Central memory CD8-positive, alpha-beta T cell (primary cell): ENCODE results near the gene MAPK8.
A peak's percentile ranks its signal among the peaks of the same experiment; 100 is the strongest.
"Not testable (repeated sequence)": the region's sequence is repeated elsewhere in the genome, so short reads cannot be mapped to it uniquely, and the experiment has no call there.

Experiments
- ATAC-seq: fragments of 150-1000 bp; cut with Tn5 transposase; replicated peaks from 2 replicates; pipeline ENCODE4 v1.10.0; 2022; ENCODE audit warnings: mild to moderate bottlenecking, moderate FRiP score, moderate number of reproducible peaks; ENCODE audit not compliant: poor library complexity, severe bottlenecking; ENCODE audit errors: extremely low read depth
- DNase-seq, 2 donors: peaks; one replicate each; pipeline ENCODE4 v3.0.0; 2021; ENCODE audit warnings: low spot score in 2 of 2
- H3K27ac Mint-ChIP-seq: one replicate; pipeline ENCODE4 v1.8.0; 2022; ENCODE audit warnings: low read depth, mild to moderate bottlenecking, moderate library complexity, mixed read lengths
- H3K27me3 Mint-ChIP-seq: one replicate; pipeline ENCODE4 v1.8.0; 2022; ENCODE audit warnings: mixed read lengths
- H3K36me3 Mint-ChIP-seq: one replicate; pipeline ENCODE4 v1.8.0; 2022; ENCODE audit warnings: mild to moderate bottlenecking, moderate library complexity, mixed read lengths; ENCODE audit not compliant: insufficient read depth
- H3K4me1 Mint-ChIP-seq: one replicate; pipeline ENCODE4 v1.8.0; 2022; ENCODE audit warnings: mixed read lengths
- H3K4me3 Mint-ChIP-seq: one replicate; pipeline ENCODE4 v1.8.0; 2022; ENCODE audit warnings: mild to moderate bottlenecking, moderate library complexity, mixed read lengths
- H3K9me3 Mint-ChIP-seq: one replicate; pipeline ENCODE4 v1.8.0; 2022; ENCODE audit warnings: mixed read lengths

The MAPK8 gene

GRCh38 chr10:48306265-48306869 is at the start of gene MAPK8:
TSS of gene MAPK8 (plus strand) at chr10:48306677. CDS start at chr10:48401661, 94,984 bp downstream.
- Mint-ChIP-seq H3K36me3 (peaks cover 5% of the 10 kb centered on the region), H3K27me3 (no peaks in the 10 kb centered on the region), H3K9me3 (no peaks in the 10 kb centered on the region), H3K27ac (peak within 1 kb of the TSS; percentile 63), H3K4me1 (peaks cover 18% of the 10 kb centered on the region), H3K4me3 (peak within 1 kb of the TSS; percentile 73)
- DNase-seq (peak; percentile 87 to 92), ATAC-seq (peak; percentile 87)

DNA sequence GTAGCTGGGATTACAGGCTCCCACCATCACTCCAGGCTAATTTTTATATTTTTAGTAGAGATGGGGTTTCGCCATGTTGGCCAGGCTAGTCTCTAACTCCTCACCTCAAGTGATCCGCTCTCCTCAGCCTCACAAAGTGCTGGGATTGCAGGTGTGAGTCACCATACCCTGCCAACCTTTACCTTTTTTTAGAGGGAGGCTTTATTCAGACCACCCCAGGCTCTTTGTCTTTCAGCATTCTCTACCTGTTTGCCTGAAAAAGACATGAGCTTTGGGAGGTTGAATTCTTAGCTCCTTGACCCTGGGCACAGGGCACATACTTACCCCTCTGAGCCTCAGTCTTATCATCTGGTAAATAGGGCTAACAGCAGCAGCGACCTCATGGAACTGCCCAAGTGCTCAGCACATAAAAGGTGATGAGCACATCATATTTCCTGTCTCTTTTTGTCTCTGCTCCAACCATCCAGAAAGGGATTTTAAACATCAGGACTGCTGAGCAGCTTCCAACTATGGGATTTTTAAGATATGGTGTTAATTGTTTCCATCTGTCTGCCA is 49.0 kb upstream of the MAPK8 start:
- Mint-ChIP-seq H3K27ac (no peak overlapping the region), H3K27me3 (peaks cover 73% of the 10 kb centered on the region), H3K4me1 (no peaks in the 10 kb centered on the region), H3K4me3 (no peak overlapping the region), H3K9me3 (no peaks in the 10 kb centered on the region), H3K36me3 (no peaks in the 10 kb centered on the region)
- ATAC-seq (no peak), DNase-seq (no peak)

DNA sequence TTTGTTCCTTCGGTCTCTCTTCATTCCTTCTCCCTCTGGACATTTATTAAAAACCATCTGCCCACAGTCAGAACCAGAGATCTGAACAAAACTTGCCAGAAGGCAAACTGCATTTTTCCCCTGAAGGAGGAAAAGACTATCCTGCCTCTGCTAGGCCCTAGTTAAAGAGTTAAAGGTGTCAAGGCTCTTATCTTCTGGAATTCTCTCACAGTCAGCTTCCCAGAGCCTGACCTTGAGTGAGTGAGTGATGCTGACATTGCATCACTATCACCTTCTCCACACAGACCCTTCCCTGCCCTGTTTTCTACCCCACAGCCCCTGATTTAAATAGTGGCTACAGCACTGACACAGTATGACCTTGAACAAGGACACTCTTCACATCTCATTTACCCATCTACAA is 48.4 kb upstream of the MAPK8 start:
- no peak overlapping the region for H3K4me3 Mint-ChIP-seq
- no peaks in the 10 kb centered on the region for H3K9me3 Mint-ChIP-seq
- no peak for DNase-seq
- H3K36me3 Mint-ChIP-seq, result no peaks in the 10 kb centered on the region
- no peak for ATAC-seq
- H3K4me1 Mint-ChIP-seq, result no peaks in the 10 kb centered on the region
- H3K27ac Mint-ChIP-seq, result no peak overlapping the region
- H3K27me3 Mint-ChIP-seq, result peaks cover 73% of the 10 kb centered on the region

DNA sequence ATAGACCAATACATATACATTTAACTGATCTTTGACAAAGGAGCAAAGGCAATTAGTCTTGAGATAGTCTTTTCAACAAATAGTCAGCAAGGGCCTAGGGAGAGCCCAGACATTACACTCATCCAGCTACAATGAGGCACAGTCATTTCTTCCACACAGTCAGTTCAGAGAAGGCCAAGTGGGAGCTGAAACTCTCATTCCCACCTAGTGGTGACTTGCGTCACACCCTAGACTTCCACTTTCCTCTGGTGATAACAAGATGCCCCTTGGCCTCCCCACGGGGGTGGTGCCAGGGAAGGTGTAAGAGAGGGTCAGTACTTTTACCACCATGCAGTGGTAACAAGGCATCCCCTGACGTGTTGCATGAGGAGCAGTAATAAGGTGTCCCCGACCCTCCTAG is 39.9 kb upstream of the MAPK8 start:
- H3K4me3 Mint-ChIP-seq, result no peak overlapping the region
- no peak for DNase-seq
- H3K36me3 Mint-ChIP-seq, result no peaks in the 10 kb centered on the region
- H3K27me3 Mint-ChIP-seq, result peaks cover 42% of the 10 kb centered on the region
- H3K9me3 Mint-ChIP-seq, result no peaks in the 10 kb centered on the region
- no peaks in the 10 kb centered on the region for H3K4me1 Mint-ChIP-seq
- ATAC-seq, result no peak
- no peak overlapping the region for H3K27ac Mint-ChIP-seq

DNA sequence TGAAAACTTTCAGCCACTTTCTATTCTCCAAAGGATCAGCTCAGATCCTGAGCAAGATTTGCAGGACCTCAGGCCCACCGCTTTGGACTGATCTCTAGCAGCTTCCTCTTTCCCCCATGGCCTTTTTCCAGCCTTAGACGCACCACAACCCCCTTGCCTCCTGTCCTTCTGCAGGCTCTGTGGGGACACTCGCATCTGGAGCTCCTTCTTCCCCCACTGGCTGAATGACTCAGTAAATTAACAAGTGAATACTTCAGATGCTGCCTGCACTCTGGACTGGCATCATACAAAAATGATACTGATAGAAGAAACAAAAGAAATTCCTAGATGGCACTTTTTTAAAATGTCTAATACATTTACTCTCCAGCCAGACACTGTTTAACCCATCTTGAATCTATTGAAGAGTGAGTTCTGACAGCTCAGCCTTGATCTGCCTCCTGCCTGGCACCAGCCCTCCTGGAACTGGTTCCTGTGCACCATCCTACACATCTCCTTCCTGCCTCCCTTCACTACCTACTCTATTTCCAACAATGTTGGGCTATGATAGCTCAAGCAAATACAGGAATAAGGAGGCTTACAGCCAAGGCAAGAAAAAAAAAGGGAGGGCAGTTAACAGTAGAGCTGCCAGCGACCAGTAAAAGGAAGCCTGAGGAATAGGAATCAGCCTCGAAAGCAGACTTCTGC is 35.3 kb upstream of the MAPK8 start:
- Mint-ChIP-seq H3K9me3 (no peaks in the 10 kb centered on the region), H3K4me1 (no peaks in the 10 kb centered on the region), H3K27me3 (peaks cover 40% of the 10 kb centered on the region), H3K4me3 (no peak overlapping the region), H3K36me3 (no peaks in the 10 kb centered on the region), H3K27ac (no peak overlapping the region)
- DNase-seq (no peak), ATAC-seq (no peak)

GRCh38 chr10:48272682-48273081 is 33.8 kb upstream of the MAPK8 start:
- no peaks in the 10 kb centered on the region for H3K36me3 Mint-ChIP-seq
- no peak for DNase-seq
- H3K4me1 Mint-ChIP-seq, result no peaks in the 10 kb centered on the region
- no peak overlapping the region for H3K4me3 Mint-ChIP-seq
- no peak overlapping the region for H3K27ac Mint-ChIP-seq
- H3K27me3 Mint-ChIP-seq, result peaks cover 32% of the 10 kb centered on the region
- no peak for ATAC-seq
- no peaks in the 10 kb centered on the region for H3K9me3 Mint-ChIP-seq

DNA sequence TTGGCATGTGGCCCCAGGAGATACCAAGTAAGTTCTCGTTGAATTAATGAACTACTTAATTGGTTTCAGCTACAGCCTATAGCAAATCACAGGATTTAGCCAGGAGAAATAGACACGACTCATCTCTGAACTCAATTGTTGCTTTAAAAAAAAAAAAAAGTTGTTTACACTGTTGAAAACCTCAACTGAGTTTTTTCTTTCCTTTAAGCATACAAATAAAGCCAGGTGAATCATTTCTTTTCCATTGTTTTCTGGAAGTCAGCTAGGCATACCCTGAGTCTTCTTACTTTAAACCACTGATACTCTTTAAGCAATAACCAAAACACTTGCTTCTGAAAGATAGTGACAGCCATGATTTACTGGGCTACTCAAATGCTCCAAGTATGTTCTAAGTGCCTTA is 32.7 kb upstream of the MAPK8 start:
- ATAC-seq (no peak), DNase-seq (no peak)
- Mint-ChIP-seq H3K9me3 (no peaks in the 10 kb centered on the region), H3K4me3 (no peak overlapping the region), H3K27me3 (peaks cover 43% of the 10 kb centered on the region), H3K27ac (no peak overlapping the region), H3K4me1 (no peaks in the 10 kb centered on the region), H3K36me3 (no peaks in the 10 kb centered on the region)

DNA sequence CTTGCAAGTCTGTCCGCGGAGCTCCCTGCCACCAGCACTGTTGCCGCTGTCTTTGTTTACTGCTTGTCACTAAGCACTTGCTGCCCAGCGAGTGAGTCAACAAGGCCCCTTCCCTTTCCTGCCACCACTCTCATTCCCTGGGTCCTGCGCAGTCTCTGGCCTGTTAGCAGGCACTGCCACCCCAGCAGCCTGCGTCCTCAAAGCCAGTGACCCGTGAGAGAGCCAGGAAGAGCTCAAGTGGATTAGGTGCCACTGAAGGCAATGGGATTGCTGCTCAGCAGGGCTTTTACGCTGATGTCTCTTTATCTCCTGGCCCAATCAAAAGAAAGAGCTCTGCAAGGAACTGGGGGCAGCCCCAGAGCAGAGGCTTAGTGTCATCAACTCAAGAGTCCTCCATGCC is 31.8 kb upstream of the MAPK8 start, which contains the start of gene FRMPD2:
Gene FRMPD2, minus strand, starts transcription at position 61 of the 400 bp plus-strand sequence. CDS start 129 bp downstream, outside the sequence.
- no peak for ATAC-seq
- no peaks in the 10 kb centered on the region for H3K36me3 Mint-ChIP-seq
- DNase-seq, result no peak
- H3K27ac Mint-ChIP-seq, result no peak within 1 kb of the TSS
- no peaks in the 10 kb centered on the region for H3K9me3 Mint-ChIP-seq
- peaks cover 50% of the 10 kb centered on the region for H3K27me3 Mint-ChIP-seq
- no peak within 1 kb of the TSS for H3K4me3 Mint-ChIP-seq
- H3K4me1 Mint-ChIP-seq, result no peaks in the 10 kb centered on the region

GRCh38 chr10:48277093-48277492 is 29.4 kb upstream of the MAPK8 start:
- DNase-seq (no peak), ATAC-seq (no peak)
- H3K27me3 Mint-ChIP-seq, result peaks cover 51% of the 10 kb centered on the region
- H3K4me3 Mint-ChIP-seq, result no peak overlapping the region
- no peak overlapping the region for H3K27ac Mint-ChIP-seq
- H3K9me3 Mint-ChIP-seq, result peaks cover 6% of the 10 kb centered on the region
- H3K36me3 Mint-ChIP-seq, result no peaks in the 10 kb centered on the region
- no peaks in the 10 kb centered on the region for H3K4me1 Mint-ChIP-seq

DNA sequence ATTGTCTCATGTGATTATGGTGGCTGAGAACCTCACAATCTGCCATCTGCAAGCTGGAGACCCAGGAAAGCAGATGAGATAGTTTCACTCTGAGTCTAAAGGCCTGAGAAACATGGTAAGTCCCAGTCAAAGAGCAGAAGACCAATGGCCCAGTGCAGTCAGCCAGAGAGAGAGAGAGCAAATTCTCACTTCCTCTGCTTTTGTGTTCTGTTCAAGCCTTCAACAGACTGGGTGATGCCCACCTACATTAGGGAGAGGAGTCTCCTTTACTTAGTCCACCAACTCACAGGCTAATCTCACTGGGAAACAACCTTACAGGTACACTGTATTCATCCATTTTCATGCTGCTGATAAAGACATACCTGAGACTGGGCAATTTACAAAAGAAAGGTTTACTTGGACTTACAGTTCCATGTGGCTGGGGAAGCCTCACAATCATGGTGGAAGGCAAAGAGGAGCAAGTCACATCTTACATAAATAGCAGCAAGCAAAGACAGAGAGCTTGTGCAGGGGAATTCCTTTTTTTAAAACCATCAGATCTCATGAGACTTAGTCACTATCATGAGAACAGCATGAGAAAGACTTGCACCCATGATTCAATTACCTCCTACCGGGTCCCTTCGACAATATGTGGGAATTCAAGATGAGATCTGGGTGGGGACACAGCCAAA is 27.3 kb upstream of the MAPK8 start:
- no peak for DNase-seq
- H3K9me3 Mint-ChIP-seq, result peaks cover 6% of the 10 kb centered on the region
- no peak for ATAC-seq
- H3K27ac Mint-ChIP-seq, result no peak overlapping the region
- no peaks in the 10 kb centered on the region for H3K4me1 Mint-ChIP-seq
- no peaks in the 10 kb centered on the region for H3K36me3 Mint-ChIP-seq
- H3K4me3 Mint-ChIP-seq, result no peak overlapping the region
- peaks cover 42% of the 10 kb centered on the region for H3K27me3 Mint-ChIP-seq

DNA sequence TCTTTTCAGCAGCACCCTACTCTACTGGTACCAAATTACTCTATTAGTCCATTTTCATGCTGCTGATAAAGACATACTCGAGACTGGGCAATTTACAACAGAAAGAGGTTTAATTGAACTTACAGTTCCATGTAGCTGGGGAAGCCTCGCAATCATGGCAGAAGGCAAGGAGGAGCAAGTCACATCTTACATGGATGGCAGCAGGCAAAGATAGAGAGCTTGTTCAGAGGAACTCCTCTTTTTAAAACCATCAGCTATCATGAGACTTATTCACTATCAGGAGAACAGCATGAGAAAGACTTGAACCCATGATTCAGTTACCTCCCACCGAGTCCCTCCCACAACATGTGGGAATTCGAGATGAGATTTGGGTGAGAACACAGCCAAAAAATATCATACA is 24.8 kb upstream of the MAPK8 start:
- H3K4me1 Mint-ChIP-seq, H3K36me3 Mint-ChIP-seq, H3K27ac Mint-ChIP-seq, DNase-seq, H3K9me3 Mint-ChIP-seq, H3K4me3 Mint-ChIP-seq, ATAC-seq: not testable (repeated sequence)
- H3K27me3 Mint-ChIP-seq, result peaks cover 63% of the 10 kb centered on the region

DNA sequence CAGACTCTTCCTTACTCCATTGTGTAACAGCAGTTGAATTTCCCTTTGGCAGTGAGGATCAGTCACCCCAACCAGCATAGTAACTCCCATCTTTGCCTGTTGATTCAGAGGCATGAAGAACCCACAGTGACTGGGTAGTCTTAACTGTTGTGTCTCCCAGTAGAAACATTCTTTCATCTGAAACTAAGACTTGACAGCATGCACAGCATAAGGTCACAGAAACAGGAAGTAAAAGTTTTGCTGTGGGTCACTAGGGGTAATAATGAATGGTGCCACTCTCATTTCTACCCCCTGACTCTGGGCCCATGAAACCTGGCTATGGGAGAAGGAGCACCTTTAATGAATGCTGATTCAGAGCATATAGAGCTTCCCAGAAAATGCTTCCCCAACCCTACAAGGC is 23.6 kb upstream of the MAPK8 start:
- Mint-ChIP-seq H3K4me3 (no peak overlapping the region), H3K4me1 (no peaks in the 10 kb centered on the region), H3K9me3 (peaks cover 6% of the 10 kb centered on the region), H3K27ac (no peak overlapping the region), H3K27me3 (peaks cover 60% of the 10 kb centered on the region), H3K36me3 (no peaks in the 10 kb centered on the region)
- DNase-seq (no peak), ATAC-seq (no peak)
